Measurements from ENCODE around the gene GPC5.

DNA sequence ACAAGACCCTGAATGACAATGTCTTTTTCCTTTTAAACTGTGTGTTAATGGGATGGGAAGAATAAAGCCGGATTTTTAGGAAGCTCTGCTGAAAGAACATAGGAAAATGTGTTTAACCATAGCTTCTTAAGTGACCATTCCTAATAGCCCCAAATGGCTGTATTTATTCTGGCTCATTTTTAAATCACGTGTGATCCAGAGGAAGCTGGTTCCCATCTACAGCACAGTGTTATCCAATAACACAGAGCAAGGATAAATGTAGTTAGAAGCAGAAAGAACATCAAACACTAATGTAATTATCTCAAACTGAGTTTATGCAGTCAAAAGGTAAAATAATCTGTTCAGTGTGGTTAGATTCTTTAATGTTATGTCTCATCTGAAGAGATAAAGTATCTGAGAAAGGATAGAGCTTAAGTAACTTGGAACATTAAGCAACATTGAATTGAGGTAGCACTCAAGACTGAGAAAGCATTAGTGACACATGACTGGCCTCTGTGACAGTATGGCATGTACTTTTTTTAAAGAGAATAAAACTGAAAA is 853.3 kb downstream of the GPC5 start:
- TF ChIP-seq CTCF (IDR thresholded peaks at IDR 0.05; ENCODE audit: low read depth, low read length) (no peak), EZH2phosphoT487 (IDR thresholded peaks at IDR 0.05; ENCODE audit: low read depth) (no peak)

All from OCI-LY3 (cell line).